Measurements from ENCODE around the gene CTIF.

GRCh38 chr18:48661421-48661820 lies 122.6 kb downstream of the CTIF start:
- TF ChIP-seq CREB1 (IDR thresholded peaks at IDR 0.05; ENCODE audit: low read depth) (no peak), CEBPB (IDR thresholded peaks at IDR 0.05) (no peak), MAX (IDR thresholded peaks at IDR 0.05) (no peak), NFIC (IDR thresholded peaks at IDR 0.05) (no peak), YY1 (IDR thresholded peaks at IDR 0.05; ENCODE audit: low read depth) (no peak), TAF1 (IDR thresholded peaks at IDR 0.05; ENCODE audit: low read depth) (no peak), EP300 (IDR thresholded peaks at IDR 0.05; ENCODE audit: borderline replicate concordance) (no peak), FOXM1 (IDR thresholded peaks at IDR 0.05; ENCODE audit: borderline replicate concordance, low read depth) (no peak), EGR1 (IDR thresholded peaks at IDR 0.05) (no peak), ZBTB7A (IDR thresholded peaks at IDR 0.05; ENCODE audit: low read depth) (no peak), RAD21 (IDR thresholded peaks at IDR 0.05; ENCODE audit: low read depth) (no peak)
- TF ChIP-seq, protein P1, sequence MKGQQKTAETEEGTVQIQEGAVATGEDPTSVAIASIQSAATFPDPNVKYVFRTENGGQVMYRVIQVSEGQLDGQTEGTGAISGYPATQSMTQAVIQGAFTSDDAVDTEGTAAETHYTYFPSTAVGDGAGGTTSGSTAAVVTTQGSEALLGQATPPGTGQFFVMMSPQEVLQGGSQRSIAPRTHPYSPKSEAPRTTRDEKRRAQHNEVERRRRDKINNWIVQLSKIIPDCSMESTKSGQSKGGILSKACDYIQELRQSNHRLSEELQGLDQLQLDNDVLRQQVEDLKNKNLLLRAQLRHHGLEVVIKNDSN (IDR thresholded peaks at IDR 0.05) = no peak
- TF ChIP-seq, protein P2, sequence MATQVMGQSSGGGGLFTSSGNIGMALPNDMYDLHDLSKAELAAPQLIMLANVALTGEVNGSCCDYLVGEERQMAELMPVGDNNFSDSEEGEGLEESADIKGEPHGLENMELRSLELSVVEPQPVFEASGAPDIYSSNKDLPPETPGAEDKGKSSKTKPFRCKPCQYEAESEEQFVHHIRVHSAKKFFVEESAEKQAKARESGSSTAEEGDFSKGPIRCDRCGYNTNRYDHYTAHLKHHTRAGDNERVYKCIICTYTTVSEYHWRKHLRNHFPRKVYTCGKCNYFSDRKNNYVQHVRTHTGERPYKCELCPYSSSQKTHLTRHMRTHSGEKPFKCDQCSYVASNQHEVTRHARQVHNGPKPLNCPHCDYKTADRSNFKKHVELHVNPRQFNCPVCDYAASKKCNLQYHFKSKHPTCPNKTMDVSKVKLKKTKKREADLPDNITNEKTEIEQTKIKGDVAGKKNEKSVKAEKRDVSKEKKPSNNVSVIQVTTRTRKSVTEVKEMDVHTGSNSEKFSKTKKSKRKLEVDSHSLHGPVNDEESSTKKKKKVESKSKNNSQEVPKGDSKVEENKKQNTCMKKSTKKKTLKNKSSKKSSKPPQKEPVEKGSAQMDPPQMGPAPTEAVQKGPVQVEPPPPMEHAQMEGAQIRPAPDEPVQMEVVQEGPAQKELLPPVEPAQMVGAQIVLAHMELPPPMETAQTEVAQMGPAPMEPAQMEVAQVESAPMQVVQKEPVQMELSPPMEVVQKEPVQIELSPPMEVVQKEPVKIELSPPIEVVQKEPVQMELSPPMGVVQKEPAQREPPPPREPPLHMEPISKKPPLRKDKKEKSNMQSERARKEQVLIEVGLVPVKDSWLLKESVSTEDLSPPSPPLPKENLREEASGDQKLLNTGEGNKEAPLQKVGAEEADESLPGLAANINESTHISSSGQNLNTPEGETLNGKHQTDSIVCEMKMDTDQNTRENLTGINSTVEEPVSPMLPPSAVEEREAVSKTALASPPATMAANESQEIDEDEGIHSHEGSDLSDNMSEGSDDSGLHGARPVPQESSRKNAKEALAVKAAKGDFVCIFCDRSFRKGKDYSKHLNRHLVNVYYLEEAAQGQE (IDR thresholded peaks at IDR 0.05; ENCODE audit: low read depth) = no peak
